Panc1 (cell line): ENCODE data around the gene SYT5. TPM values are rescaled to one million over a fixed set of nuclear protein-coding genes. Genes with fewer than 3 reads are reported as not detected.

Experiments used
- ATAC-seq: fragments of 200-7000 bp; cut with Tn5 transposase; 2 replicates; pipeline ENCODE4 v1.9.1; 2020; ENCODE audit warnings: mild to moderate bottlenecking, moderate library complexity
- BruUV-seq: library from RNA; stranded (reverse); fragments of 400-500 nt; replicated peaks from 2 replicates; lab custom pipeline; 2021; lab: Mats Ljungman, UMichigan
- CTCF ChIA-PET: fragments of 300-600 bp; sonication (Branson Sonifier 250); formaldehyde crosslinking; loops from one replicate; lab custom pipeline; 2022; ENCODE audit warnings: antibody characterized with exemption; lab: Charles Lee
- POLR2A ChIA-PET: fragments of 300-600 bp; sonication (Branson Sonifier 250); formaldehyde crosslinking; loops from one replicate; lab custom pipeline; 2022; ENCODE audit warnings: antibody characterized with exemption; lab: Charles Lee
- DNase-seq: peaks from one replicate; pipeline ENCODE4 v3.0.0-alpha.2; 2010; ENCODE audit warnings: low read depth, low spot score
- H3K27ac ChIP-seq: 2 replicates; pipeline ENCODE4 v1.5.1; 2011; ENCODE audit warnings: mild to moderate bottlenecking, low read length, inconsistent platforms
- H3K27me3 ChIP-seq: fragments of 200-500 bp; sonication (Bioruptor generic); 2 replicates; pipeline ENCODE4 v1.6.0; 2014; ENCODE audit warnings: low read length, inconsistent platforms; ENCODE audit not compliant: control insufficient read depth, insufficient read depth
- H3K36me3 ChIP-seq: fragments of 200-500 bp; sonication (Bioruptor generic); 2 replicates; pipeline ENCODE4 v1.5.1; 2014; ENCODE audit warnings: inconsistent platforms, mild to moderate bottlenecking, low read length, moderate library complexity; ENCODE audit not compliant: control insufficient read depth, insufficient read depth
- H3K4me1 ChIP-seq: 2 replicates; pipeline ENCODE4 v1.5.1; 2011; ENCODE audit warnings: inconsistent platforms, mild to moderate bottlenecking, low read length, moderate library complexity; ENCODE audit not compliant: control insufficient read depth, insufficient read depth
- H3K4me3 ChIP-seq, 2 experiments: 2 replicates each; pipeline ENCODE4 v1.5.1; 2011 to 2012; ENCODE audit warnings: low read depth in 2 of 2, low read length in 2 of 2, mild to moderate bottlenecking in 2 of 2, inconsistent platforms in 1 of 2, moderate library complexity in 1 of 2
- H3K9me3 ChIP-seq: fragments of 200-500 bp; sonication (Bioruptor generic); 2 replicates; pipeline ENCODE4 v1.5.1; 2014; ENCODE audit warnings: low read depth, mild to moderate bottlenecking, inconsistent platforms, low read length, moderate library complexity; ENCODE audit not compliant: control insufficient read depth, insufficient read depth
- CTCF ChIP-seq: fragments of 450-650 bp; IDR thresholded peaks from 2 replicates; pipeline ENCODE4 v1.5.1; 2017; ENCODE audit warnings: mild to moderate bottlenecking
- POLR2AphosphoS5 ChIP-seq: IDR thresholded peaks from 2 replicates; pipeline ENCODE4 v1.6.1; 2012; ENCODE audit warnings: mild to moderate bottlenecking, low read depth, low read length, moderate library complexity
- REST ChIP-seq, 2 experiments: IDR thresholded peaks; 2 replicates each; pipeline ENCODE4 v1.6.1; 2011 to 2012; ENCODE audit warnings: low read depth in 2 of 2, control low read depth in 1 of 2, low read length in 1 of 2, mild to moderate bottlenecking in 1 of 2, moderate library complexity in 1 of 2; ENCODE audit not compliant: insufficient read depth in 1 of 2
- SIN3A ChIP-seq: IDR thresholded peaks from 2 replicates; pipeline ENCODE4 v1.6.1; 2012; ENCODE audit warnings: low read depth, mild to moderate bottlenecking, low read length, moderate library complexity, borderline replicate concordance; ENCODE audit not compliant: insufficient read depth
- TCF7L2 ChIP-seq: IDR thresholded peaks from 2 replicates; pipeline ENCODE4 v1.6.1; 2011; ENCODE audit warnings: mild to moderate bottlenecking, low read depth, low read length, inconsistent platforms
- in situ Hi-C: cut with HindIII; loops from 2 replicates; pipeline ENCODE4 v1.10.0; 2016; ENCODE audit warnings: low sequenced_read_pairs, low pct_unique_long_range_greater_than_20kb
- intact Hi-C: fragments of 100-400 bp; cut with micrococcal nuclease; formaldehyde crosslinking; loops from one replicate; pipeline ENCODE4 v1.10.0; 2022; ENCODE audit not compliant: unreplicated experiment
- total RNA-seq: library from RNA; stranded (reverse); gene quantifications from one replicate; pipeline ENCODE4 v1.2.1, GENCODE V29; 2021; ENCODE audit not compliant: unreplicated experiment

SYT5 gene
- total RNA-seq, 1 experiment from 2014 or later = 3.2 TPM

- POLR2A ChIA-PET = interaction anchor here (0.7 kb wide), 1 partner anchor 35 kb away, joined by 3 read pairs; the partner anchor contains the start of gene PTPRH
- DNase-seq (peak; percentile 54), ATAC-seq (peak; percentile 92)
- no peak for TF ChIP-seq CTCF
- 0 out of 2 replicates have a peak, but pooled peaks have one; percentile 71 for TF ChIP-seq SIN3A
- TF ChIP-seq POLR2AphosphoS5 = 0 out of 2 replicates have a peak, but pooled peaks have one; percentile 44
- TF ChIP-seq REST (IDR thresholded peaks at IDR 0.05; ENCODE audit: insufficient read depth in 1 of 2, low read depth in 2 of 2, low read length in 1 of 2) = no peak
- no peak for TF ChIP-seq TCF7L2
- Histone ChIP-seq H3K36me3 (no peaks in the 10 kb centered on the region), H3K4me1 (peaks cover 8% of the 10 kb centered on the region; the same call in 1 of the 2 replicates), H3K4me3 (peak overlapping the region; percentile 61 to 79), H3K27ac (peak overlapping the region; percentile 80), H3K27me3 (no peaks in the 10 kb centered on the region), H3K9me3 (no peaks in the 10 kb centered on the region)
- CTCF ChIA-PET = interaction anchor here (0.5 to 1.0 kb wide), 3 partner anchors 14 to 32 kb away, joined by 6 to 22 read pairs (median 8); no protein-coding TSS in a partner anchor
- intact Hi-C loops = no loop called here
- BruUV-seq = no TSS peak
- in situ Hi-C loops = no loop called here
Measured at GRCh38 chr19:55173714-55174409, 6.2 kb downstream of the SYT5 start.

DNA sequence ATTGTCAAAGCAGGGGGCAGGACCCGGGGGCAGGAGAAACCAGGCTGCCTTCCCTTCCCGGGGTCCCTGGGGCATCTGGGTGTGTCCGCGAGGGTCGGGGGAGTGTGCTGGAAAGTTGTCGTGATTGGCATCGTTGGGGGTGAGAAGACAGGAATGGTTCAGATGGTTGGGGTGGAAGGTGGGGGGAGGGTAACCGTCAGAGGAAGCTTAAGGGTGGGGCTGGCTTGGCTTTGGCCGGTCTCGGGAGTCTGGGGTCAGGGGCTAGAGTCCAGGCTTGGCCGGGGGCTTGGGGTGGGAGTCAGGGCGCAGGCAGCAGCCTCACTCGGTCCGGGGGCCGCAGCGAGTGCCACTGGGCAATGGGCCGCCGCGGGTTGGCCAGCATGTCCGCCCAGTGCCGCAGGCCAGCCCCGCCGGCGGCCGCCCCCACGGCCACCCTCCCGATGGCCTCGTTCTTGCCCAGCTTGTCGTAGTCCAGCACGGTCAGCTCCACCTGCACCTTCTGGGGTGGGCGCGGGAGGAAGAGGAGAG is 6.8 kb downstream of the SYT5 start:
- H3K36me3 ChIP-seq = no peaks in the 10 kb centered on the region
- peak overlapping the region; percentile 80 for H3K27ac ChIP-seq
- H3K9me3 ChIP-seq = no peaks in the 10 kb centered on the region
- ChIA-PET POLR2A (interaction anchor here (0.5 to 0.7 kb wide), 3 partner anchors 9 to 36 kb away, joined by 3 to 11 read pairs (median 5); partner anchors contain the start of gene PTPRH), CTCF (interaction anchor here (1.0 kb wide), 1 partner anchor 14 kb away, joined by 22 read pairs; no protein-coding TSS in a partner anchor)
- DNase-seq (no peak), ATAC-seq (no peak; the same call in 1 of the 2 replicates)
- H3K4me1 ChIP-seq = peaks cover 8% of the 10 kb centered on the region; the same call in 1 of the 2 replicates
- TF ChIP-seq POLR2AphosphoS5 (no peak), CTCF (no peak), SIN3A (no peak), TCF7L2 (no peak), REST (IDR thresholded peaks at IDR 0.05; ENCODE audit: insufficient read depth in 1 of 2, low read depth in 2 of 2, low read length in 1 of 2) (no peak)
- peak overlapping the region; percentile 61 to 79 for H3K4me3 ChIP-seq
- H3K27me3 ChIP-seq = no peaks in the 10 kb centered on the region
- intact Hi-C loops = no loop called here
- in situ Hi-C loops = no loop called here
- no TSS peak for BruUV-seq
